ENCODE data around the gene NTN1.

NTN1 gene

GRCh38 chr17:9108146-9108545 lies 86.8 kb downstream of the NTN1 start:
- CTCF ChIA-PET = no interaction called here
- no peak overlapping the region for H3K4me3 ChIP-seq (ENCODE audit: low read depth, low read length)
- DNase-seq (ENCODE audit: low read depth, low spot score) = no peak
- POLR2A ChIA-PET = no interaction called here
- TF ChIP-seq CTCF (IDR thresholded peaks at IDR 0.05; ENCODE audit: insufficient read depth, low read length, missing control alignments) = no peak

GRCh38 chr17:9109933-9110332 lies 88.6 kb downstream of the NTN1 start:
- ChIA-PET POLR2A (no interaction called here), CTCF (interaction anchor here (0.8 kb wide), 1 partner anchor 82 kb away, joined by 3 read pairs; no protein-coding TSS in a partner anchor)
- no peak overlapping the region for H3K4me3 ChIP-seq (ENCODE audit: low read depth, low read length)
- TF ChIP-seq CTCF (IDR thresholded peaks at IDR 0.05; ENCODE audit: insufficient read depth, low read length, missing control alignments) = no peak
- DNase-seq (ENCODE audit: low read depth, low spot score) = no peak

GRCh38 chr17:9110501-9110900 lies 89.2 kb downstream of the NTN1 start:
- POLR2A ChIA-PET = no interaction called here
- no peak for TF ChIP-seq CTCF (IDR thresholded peaks at IDR 0.05; ENCODE audit: insufficient read depth, low read length, missing control alignments)

GRCh38 chr17:9115214-9116191 lies 94.2 kb downstream of the NTN1 start:
- no peak for DNase-seq (ENCODE audit: low read depth, low spot score)
- TF ChIP-seq CTCF (IDR thresholded peaks at IDR 0.05; ENCODE audit: insufficient read depth, low read length, missing control alignments) = no peak
- ChIA-PET CTCF (interaction anchor here (0.6 to 1.3 kb wide), 2 partner anchors 260 to 407 kb away, joined by 3 read pairs; no protein-coding TSS in a partner anchor), POLR2A (no interaction called here)
- H3K4me3 ChIP-seq (ENCODE audit: low read depth, low read length) = peak overlapping the region; percentile 15; the same call in 1 of the 2 replicates

More at GRCh38 chr17:9110501-9110900, 89.2 kb downstream of the NTN1 start:
- no peak for DNase-seq (ENCODE audit: low read depth, low spot score)
- CTCF ChIA-PET = no interaction called here
- H3K4me3 ChIP-seq (ENCODE audit: low read depth, low read length) = no peak overlapping the region

- DNase-seq (ENCODE audit: low read depth, low spot score) = no peak
- no peak for TF ChIP-seq CTCF (IDR thresholded peaks at IDR 0.05; ENCODE audit: insufficient read depth, low read length, missing control alignments)
- ChIA-PET POLR2A (no interaction called here), CTCF (no interaction called here)
- H3K4me3 ChIP-seq (ENCODE audit: low read depth, low read length) = no peak overlapping the region
Measured at GRCh38 chr17:9116311-9116835, 95.1 kb downstream of the NTN1 start.

GRCh38 chr17:9116861-9117568 lies 95.7 kb downstream of the NTN1 start:
- no peak overlapping the region for H3K4me3 ChIP-seq (ENCODE audit: low read depth, low read length)
- TF ChIP-seq CTCF (IDR thresholded peaks at IDR 0.05; ENCODE audit: insufficient read depth, low read length, missing control alignments) = no peak
- CTCF ChIA-PET = no interaction called here
- POLR2A ChIA-PET = no interaction called here
- no peak for DNase-seq (ENCODE audit: low read depth, low spot score)
